Measurements from ENCODE around the gene GNL3.
A peak's percentile ranks its signal among the peaks of the same experiment; 100 is the strongest.
"Not testable (repeated sequence)": the region's sequence is repeated elsewhere in the genome, so short reads cannot be mapped to it uniquely, and the experiment has no call there.

GNL3 gene

DNA sequence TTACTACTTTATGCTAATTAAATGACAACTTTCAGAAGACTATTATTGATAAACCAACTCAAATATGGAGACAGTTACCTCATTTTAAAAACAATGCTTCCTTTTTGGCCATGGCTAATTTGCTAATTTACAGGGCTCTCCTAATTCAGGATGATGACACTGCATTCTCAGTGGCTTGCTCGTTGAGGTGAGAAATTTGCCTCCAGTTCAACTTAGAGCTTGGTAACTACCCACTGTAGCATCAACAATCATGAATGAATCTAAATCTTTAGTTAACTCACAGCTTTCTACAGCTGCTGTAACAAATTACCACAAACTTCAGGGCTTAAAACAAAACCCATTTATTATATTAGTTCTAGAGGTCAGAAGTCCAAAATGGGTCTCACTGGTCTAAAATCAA is 14.2 kb upstream of the GNL3 start:
- no peak overlapping the region for H3K4me3 ChIP-seq (ENCODE audit: low read depth, low read length)
- no peak overlapping the region for H3K27ac ChIP-seq (ENCODE audit: low read depth, low read length)
- no peaks in the 10 kb centered on the region for H3K27me3 ChIP-seq (ENCODE audit: control insufficient read depth, insufficient read depth, low read length)
- peaks cover 8% of the 10 kb centered on the region; the same call in 1 of the 2 replicates for H3K4me1 ChIP-seq (ENCODE audit: control insufficient read depth, insufficient read depth, low read length)
- H3K9me3 ChIP-seq (ENCODE audit: control insufficient read depth, insufficient read depth, low read length): no peaks in the 10 kb centered on the region
- H3K36me3 ChIP-seq (ENCODE audit: control insufficient read depth, insufficient read depth, low read length): peaks cover 65% of the 10 kb centered on the region
- H3K9ac ChIP-seq (ENCODE audit: low read depth, low read length): no peak overlapping the region

GRCh38 chr3:52676201-52676600 is 9.6 kb upstream of the GNL3 start:
- not testable (repeated sequence) for H3K4me1 ChIP-seq (ENCODE audit: control insufficient read depth, insufficient read depth, low read length); H3K27me3 ChIP-seq (ENCODE audit: control insufficient read depth, insufficient read depth, low read length); H3K9ac ChIP-seq (ENCODE audit: low read depth, low read length); H3K4me3 ChIP-seq (ENCODE audit: low read depth, low read length); H3K9me3 ChIP-seq (ENCODE audit: control insufficient read depth, insufficient read depth, low read length); H3K27ac ChIP-seq (ENCODE audit: low read depth, low read length)
- peaks cover 76% of the 10 kb centered on the region for H3K36me3 ChIP-seq (ENCODE audit: control insufficient read depth, insufficient read depth, low read length)

DNA sequence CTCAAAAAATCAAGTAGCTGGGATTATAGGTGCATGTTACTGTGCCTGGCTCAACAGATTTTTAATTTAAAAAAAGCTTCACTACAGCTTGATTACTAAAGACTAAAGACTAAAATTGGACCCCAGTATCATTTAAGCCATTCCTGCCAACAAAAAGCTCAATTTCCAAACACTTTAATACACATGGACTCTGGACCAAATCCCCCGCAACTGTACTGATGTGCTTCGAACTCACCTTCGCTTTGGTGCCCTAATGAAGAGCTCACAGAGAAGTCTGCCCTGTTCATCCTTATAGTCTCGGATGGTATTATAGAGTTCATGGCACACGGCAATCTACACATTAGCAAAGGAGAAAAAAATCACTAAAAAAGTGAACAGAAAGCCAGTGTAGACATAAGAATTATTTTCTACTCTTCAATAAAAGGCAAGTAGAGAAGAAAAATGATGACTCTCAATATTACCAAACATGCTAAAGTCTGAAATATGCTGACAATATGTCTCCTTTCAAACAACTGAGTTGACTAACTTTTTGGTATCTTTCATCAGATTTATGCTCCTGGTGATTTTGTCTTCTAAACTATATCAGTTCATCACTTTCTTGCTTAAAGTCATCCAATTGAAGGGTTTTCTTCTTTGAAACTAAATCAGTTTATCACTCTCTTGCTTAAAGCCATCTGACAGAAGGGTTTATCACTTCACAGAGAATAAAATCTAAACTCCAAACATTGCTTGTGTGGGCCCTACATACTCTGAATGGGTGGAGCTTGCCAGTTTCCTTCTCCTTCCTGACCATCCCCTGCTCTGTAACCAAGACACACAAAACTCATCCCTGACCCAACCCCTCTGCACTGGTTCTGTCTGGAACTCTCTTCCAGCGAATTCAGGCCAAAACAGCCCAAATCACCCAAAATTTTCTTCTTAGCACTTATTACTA is 7.3 kb upstream of the GNL3 start:
- no peak overlapping the region for H3K4me3 ChIP-seq (ENCODE audit: low read depth, low read length)
- H3K36me3 ChIP-seq (ENCODE audit: control insufficient read depth, insufficient read depth, low read length): peaks cover 64% of the 10 kb centered on the region
- H3K4me1 ChIP-seq (ENCODE audit: control insufficient read depth, insufficient read depth, low read length): peaks cover 4% of the 10 kb centered on the region; the same call in 1 of the 2 replicates
- no peaks in the 10 kb centered on the region for H3K9me3 ChIP-seq (ENCODE audit: control insufficient read depth, insufficient read depth, low read length)
- no peaks in the 10 kb centered on the region for H3K27me3 ChIP-seq (ENCODE audit: control insufficient read depth, insufficient read depth, low read length)
- no peak overlapping the region for H3K27ac ChIP-seq (ENCODE audit: low read depth, low read length)
- H3K9ac ChIP-seq (ENCODE audit: low read depth, low read length): no peak overlapping the region

GRCh38 chr3:52679199-52679538 is 6.7 kb upstream of the GNL3 start:
- Histone ChIP-seq H3K36me3 (ENCODE audit: control insufficient read depth, insufficient read depth, low read length) (peaks cover 61% of the 10 kb centered on the region), H3K9me3 (ENCODE audit: control insufficient read depth, insufficient read depth, low read length) (no peaks in the 10 kb centered on the region), H3K4me3 (ENCODE audit: low read depth, low read length) (no peak overlapping the region), H3K27me3 (ENCODE audit: control insufficient read depth, insufficient read depth, low read length) (no peaks in the 10 kb centered on the region), H3K4me1 (ENCODE audit: control insufficient read depth, insufficient read depth, low read length) (peaks cover 4% of the 10 kb centered on the region; the same call in 1 of the 2 replicates), H3K27ac (ENCODE audit: low read depth, low read length) (no peak overlapping the region), H3K9ac (ENCODE audit: low read depth, low read length) (no peak overlapping the region)

GRCh38 chr3:52679811-52680210 is 6.0 kb upstream of the GNL3 start:
- H3K27ac ChIP-seq (ENCODE audit: low read depth, low read length): no peak overlapping the region
- H3K27me3 ChIP-seq (ENCODE audit: control insufficient read depth, insufficient read depth, low read length): no peaks in the 10 kb centered on the region
- no peaks in the 10 kb centered on the region for H3K9me3 ChIP-seq (ENCODE audit: control insufficient read depth, insufficient read depth, low read length)
- H3K4me1 ChIP-seq (ENCODE audit: control insufficient read depth, insufficient read depth, low read length): peaks cover 4% of the 10 kb centered on the region; the same call in 1 of the 2 replicates
- H3K36me3 ChIP-seq (ENCODE audit: control insufficient read depth, insufficient read depth, low read length): peaks cover 58% of the 10 kb centered on the region
- H3K4me3 ChIP-seq (ENCODE audit: low read depth, low read length): no peak overlapping the region
- H3K9ac ChIP-seq (ENCODE audit: low read depth, low read length): no peak overlapping the region

DNA sequence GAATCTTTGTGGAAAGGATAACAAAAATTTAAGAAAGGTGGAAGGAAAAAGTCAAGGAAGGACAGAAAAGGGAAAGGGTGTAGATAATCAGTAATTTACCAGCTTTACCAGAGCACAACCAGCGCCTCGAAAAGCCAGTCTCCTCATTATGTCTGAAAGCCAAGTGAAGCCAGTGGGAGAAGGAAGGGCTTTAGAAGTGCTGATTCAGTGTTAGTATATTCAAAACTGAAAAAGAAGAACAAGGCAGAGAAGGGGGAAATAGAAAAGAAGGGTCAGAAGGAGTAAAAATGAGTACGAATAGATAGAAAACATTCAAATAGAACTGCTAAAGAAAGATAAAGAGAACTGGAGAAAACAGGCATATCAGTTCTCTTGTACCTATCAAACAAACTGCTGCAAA is 4.2 kb upstream of the GNL3 start:
- H3K27me3 ChIP-seq (ENCODE audit: control insufficient read depth, insufficient read depth, low read length): no peaks in the 10 kb centered on the region
- H3K4me3 ChIP-seq (ENCODE audit: low read depth, low read length): no peak overlapping the region
- H3K9me3 ChIP-seq (ENCODE audit: control insufficient read depth, insufficient read depth, low read length): no peaks in the 10 kb centered on the region
- H3K36me3 ChIP-seq (ENCODE audit: control insufficient read depth, insufficient read depth, low read length): peaks cover 44% of the 10 kb centered on the region
- no peak overlapping the region for H3K9ac ChIP-seq (ENCODE audit: low read depth, low read length)
- peak overlapping the region; percentile 40 for H3K27ac ChIP-seq (ENCODE audit: low read depth, low read length)
- peaks cover 4% of the 10 kb centered on the region; the same call in 1 of the 2 replicates for H3K4me1 ChIP-seq (ENCODE audit: control insufficient read depth, insufficient read depth, low read length)

DNA sequence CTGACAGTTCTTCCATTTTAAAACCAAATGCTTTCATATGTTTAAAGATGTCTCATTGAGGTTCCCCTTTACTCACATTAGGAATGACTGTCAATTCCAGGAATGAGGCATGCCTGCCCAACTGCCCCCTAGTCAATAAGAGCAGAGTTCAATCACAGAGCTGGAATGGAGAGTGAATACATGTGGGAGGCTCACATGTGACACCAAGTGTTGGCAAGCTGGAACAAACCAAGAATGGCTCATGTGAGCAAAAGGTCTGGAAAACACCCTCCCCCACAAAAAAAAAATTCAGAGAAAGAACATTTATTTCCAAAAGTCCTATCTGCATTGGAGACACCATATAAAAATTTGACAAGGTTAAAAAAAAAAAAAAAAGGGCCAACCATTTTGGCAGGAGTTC is 3.8 kb upstream of the GNL3 start:
- peaks cover 44% of the 10 kb centered on the region for H3K36me3 ChIP-seq (ENCODE audit: control insufficient read depth, insufficient read depth, low read length)
- no peak overlapping the region for H3K4me3 ChIP-seq (ENCODE audit: low read depth, low read length)
- H3K27ac ChIP-seq (ENCODE audit: low read depth, low read length): peak overlapping the region; percentile 40
- H3K27me3 ChIP-seq (ENCODE audit: control insufficient read depth, insufficient read depth, low read length): no peaks in the 10 kb centered on the region
- H3K9ac ChIP-seq (ENCODE audit: low read depth, low read length): no peak overlapping the region
- H3K4me1 ChIP-seq (ENCODE audit: control insufficient read depth, insufficient read depth, low read length): peaks cover 6% of the 10 kb centered on the region; the same call in 1 of the 2 replicates
- no peaks in the 10 kb centered on the region for H3K9me3 ChIP-seq (ENCODE audit: control insufficient read depth, insufficient read depth, low read length)

DNA sequence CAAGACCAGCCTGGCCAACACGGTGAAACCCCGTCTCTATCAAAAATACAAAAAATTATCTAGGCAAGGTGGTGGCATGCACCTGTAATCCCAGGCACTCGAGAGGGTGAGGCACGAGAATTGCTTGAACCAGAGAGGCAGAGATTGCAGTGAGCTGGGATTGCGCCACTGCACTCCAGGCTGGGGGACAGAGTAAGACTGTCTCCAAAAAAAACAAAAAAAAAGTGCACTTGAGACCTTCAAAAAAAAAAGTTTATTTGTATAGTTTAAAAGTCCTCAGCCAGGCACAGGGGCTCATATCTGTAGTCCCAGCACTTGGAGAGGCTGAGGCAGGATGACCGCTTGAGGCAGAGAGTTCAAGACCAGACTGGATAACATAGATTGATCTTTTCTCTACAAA is 2.2 kb upstream of the GNL3 start:
- H3K4me1 ChIP-seq (ENCODE audit: control insufficient read depth, insufficient read depth, low read length): peaks cover 10% of the 10 kb centered on the region; the same call in 1 of the 2 replicates
- H3K27ac ChIP-seq (ENCODE audit: low read depth, low read length): no peak overlapping the region
- no peaks in the 10 kb centered on the region for H3K9me3 ChIP-seq (ENCODE audit: control insufficient read depth, insufficient read depth, low read length)
- no peak overlapping the region for H3K4me3 ChIP-seq (ENCODE audit: low read depth, low read length)
- no peak overlapping the region for H3K9ac ChIP-seq (ENCODE audit: low read depth, low read length)
- H3K36me3 ChIP-seq (ENCODE audit: control insufficient read depth, insufficient read depth, low read length): peaks cover 48% of the 10 kb centered on the region
- no peaks in the 10 kb centered on the region for H3K27me3 ChIP-seq (ENCODE audit: control insufficient read depth, insufficient read depth, low read length)

- H3K4me3 ChIP-seq (ENCODE audit: low read depth, low read length): peak overlapping the region; percentile 90
- H3K9ac ChIP-seq (ENCODE audit: low read depth, low read length): no peak overlapping the region
- no peak overlapping the region for H3K27ac ChIP-seq (ENCODE audit: low read depth, low read length)
- H3K9me3 ChIP-seq (ENCODE audit: control insufficient read depth, insufficient read depth, low read length): no peaks in the 10 kb centered on the region
- peaks cover 10% of the 10 kb centered on the region; the same call in 1 of the 2 replicates for H3K4me1 ChIP-seq (ENCODE audit: control insufficient read depth, insufficient read depth, low read length)
- peaks cover 48% of the 10 kb centered on the region for H3K36me3 ChIP-seq (ENCODE audit: control insufficient read depth, insufficient read depth, low read length)
- no peaks in the 10 kb centered on the region for H3K27me3 ChIP-seq (ENCODE audit: control insufficient read depth, insufficient read depth, low read length)
Measured at GRCh38 chr3:52684184-52684583, 1.6 kb upstream of the GNL3 start.

DNA sequence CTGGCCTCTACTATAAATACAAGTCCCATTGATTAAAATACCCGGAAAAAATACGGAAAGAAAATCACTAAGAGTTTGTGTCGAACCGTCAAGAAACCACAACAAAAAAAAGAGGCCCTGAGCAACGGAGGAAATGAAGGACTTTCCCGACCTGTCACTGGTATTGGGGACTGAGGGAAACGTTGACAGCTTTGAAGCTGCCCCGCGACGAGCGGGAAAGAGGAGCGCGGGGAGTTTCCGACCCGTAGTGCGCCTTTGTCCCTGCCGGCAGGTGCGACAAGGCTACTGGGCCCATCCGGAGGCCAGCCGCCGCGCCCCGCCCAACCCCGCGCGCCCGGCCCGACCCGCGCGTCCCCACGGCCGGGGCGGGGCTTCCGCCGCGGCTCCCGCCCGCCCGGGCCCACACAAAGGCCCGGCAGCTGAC is 535 bp upstream of the GNL3 start:
- Histone ChIP-seq H3K36me3 (ENCODE audit: control insufficient read depth, insufficient read depth, low read length) (peaks cover 47% of the 10 kb centered on the region), H3K27ac (ENCODE audit: low read depth, low read length) (peak overlapping the region; percentile 95), H3K9me3 (ENCODE audit: control insufficient read depth, insufficient read depth, low read length) (no peaks in the 10 kb centered on the region), H3K27me3 (ENCODE audit: control insufficient read depth, insufficient read depth, low read length) (no peaks in the 10 kb centered on the region), H3K4me1 (ENCODE audit: control insufficient read depth, insufficient read depth, low read length) (peaks cover 10% of the 10 kb centered on the region; the same call in 1 of the 2 replicates), H3K4me3 (ENCODE audit: low read depth, low read length) (peak overlapping the region; percentile 90), H3K9ac (ENCODE audit: low read depth, low read length) (peak overlapping the region; percentile 93)

GRCh38 chr3:52688266-52688665 is 2.4 kb downstream of the GNL3 start:
- Histone ChIP-seq H3K4me3 (ENCODE audit: low read depth, low read length) (no peak overlapping the region), H3K27me3 (ENCODE audit: control insufficient read depth, insufficient read depth, low read length) (no peaks in the 10 kb centered on the region), H3K9ac (ENCODE audit: low read depth, low read length) (no peak overlapping the region), H3K9me3 (ENCODE audit: control insufficient read depth, insufficient read depth, low read length) (no peaks in the 10 kb centered on the region), H3K4me1 (ENCODE audit: control insufficient read depth, insufficient read depth, low read length) (0 out of 2 replicates have a peak, but pooled peaks cover 6% of the 10 kb centered on the region), H3K36me3 (ENCODE audit: control insufficient read depth, insufficient read depth, low read length) (peaks cover 67% of the 10 kb centered on the region), H3K27ac (ENCODE audit: low read depth, low read length) (no peak overlapping the region)

Measured in HUES48 (cell line).